ENCODE data around the gene STMN3.

Gene STMN3

GRCh38 chr20:63692436-63693082 is 39.3 kb upstream of the STMN3 start:
- DNase-seq (ENCODE audit: low spot score), result no peak

- no peak for DNase-seq (ENCODE audit: low spot score)
Observed at GRCh38 chr20:63691711-63692435, 38.6 kb upstream of the STMN3 start.

- DNase-seq (ENCODE audit: low spot score), result no peak
Observed at GRCh38 chr20:63690898-63691710, 37.9 kb upstream of the STMN3 start.

- no peak for DNase-seq (ENCODE audit: low spot score)
Observed at GRCh38 chr20:63690003-63690897, 37.0 kb upstream of the STMN3 start.

- no peak for DNase-seq (ENCODE audit: low spot score)
Observed at GRCh38 chr20:63689046-63690002, 36.1 kb upstream of the STMN3 start.

- DNase-seq (ENCODE audit: low spot score), result no peak
Observed at GRCh38 chr20:63688228-63689045, 35.2 kb upstream of the STMN3 start.

GRCh38 chr20:63687419-63688178 is 34.4 kb upstream of the STMN3 start:
- no peak for DNase-seq (ENCODE audit: low spot score)

GRCh38 chr20:63686492-63687321 is 33.5 kb upstream of the STMN3 start:
- DNase-seq (ENCODE audit: low spot score), result peak; percentile 24

- no peak for DNase-seq (ENCODE audit: low spot score)
Observed at GRCh38 chr20:63686094-63686491, 32.9 kb upstream of the STMN3 start.

GRCh38 chr20:63685269-63686026 is 32.2 kb upstream of the STMN3 start:
- no peak for DNase-seq (ENCODE audit: low spot score)

- DNase-seq (ENCODE audit: low spot score), result no peak
Observed at GRCh38 chr20:63682384-63683139, 29.3 kb upstream of the STMN3 start.

- no peak for DNase-seq (ENCODE audit: low spot score)
Observed at GRCh38 chr20:63681609-63682142, 28.5 kb upstream of the STMN3 start.

- DNase-seq (ENCODE audit: low spot score), result no peak
Observed at GRCh38 chr20:63680857-63681608, 27.8 kb upstream of the STMN3 start.

- DNase-seq (ENCODE audit: low spot score), result no peak
Observed at GRCh38 chr20:63680427-63680826, 27.2 kb upstream of the STMN3 start.

- DNase-seq (ENCODE audit: low spot score), result no peak
Observed at GRCh38 chr20:63679799-63680305, 26.6 kb upstream of the STMN3 start.

Measured in CD4-positive, alpha-beta T cell treated with Interleukin-2 at 100 ng/mL for 4 hours (primary cell).